ENCODE data around the gene THEMIS. TPM values are rescaled to one million over a fixed set of nuclear protein-coding genes. Genes with fewer than 3 reads are reported as not detected.

THEMIS gene
- total RNA-seq, 1 donor from 2014 or later, result 0.37 TPM

DNA sequence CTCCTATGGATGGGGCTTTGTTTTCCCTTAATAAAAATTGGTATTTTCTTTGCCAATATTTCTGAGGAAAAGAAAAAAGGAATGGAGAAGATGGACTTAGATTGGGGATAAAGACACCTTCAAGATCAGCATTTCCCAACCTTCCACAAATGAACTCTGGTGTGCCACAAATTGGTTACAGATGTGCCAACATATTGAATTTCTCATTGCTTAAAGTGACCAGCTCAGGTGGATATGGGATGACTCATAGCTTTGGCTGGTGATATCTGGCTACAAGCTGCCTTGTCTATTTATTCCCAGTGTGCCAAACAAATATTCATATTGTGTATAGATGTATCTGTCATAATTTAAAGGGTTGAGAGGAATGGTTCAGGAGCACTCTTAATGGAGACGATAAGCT, 32.5 kb downstream of the THEMIS start:
- intact Hi-C loops (cut with micrococcal nuclease), result no loop called here
- DNase-seq, result no peak
- no peak for ATAC-seq

DNA sequence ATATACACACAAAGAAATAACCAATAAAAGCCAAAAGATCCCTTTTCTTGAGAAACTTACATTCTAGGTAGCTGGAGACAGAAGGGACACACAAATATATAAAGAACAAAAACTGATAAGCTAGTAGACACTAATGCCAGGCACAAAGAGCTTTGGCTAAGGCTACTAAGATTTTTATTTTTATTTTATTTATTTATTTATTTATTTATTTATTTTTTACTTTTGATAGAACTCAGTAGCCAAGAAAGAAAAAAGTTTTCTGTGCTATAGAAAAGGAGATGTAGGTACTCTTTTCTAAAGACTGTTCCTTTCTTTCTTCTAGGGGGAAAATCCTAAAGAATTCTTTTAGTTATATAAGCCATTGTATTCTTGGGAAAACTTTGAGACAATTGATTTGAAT, 34.1 kb downstream of the THEMIS start:
- ATAC-seq, result no peak
- intact Hi-C loops (cut with micrococcal nuclease), result no loop called here
- DNase-seq, result no peak

GRCh38 chr6:127865108-127865507, 35.8 kb downstream of the THEMIS start:
- intact Hi-C loops (cut with micrococcal nuclease), result no loop called here
- DNase-seq, result no peak
- no peak for ATAC-seq

GRCh38 chr6:127864701-127865100, 36.2 kb downstream of the THEMIS start:
- intact Hi-C loops (cut with micrococcal nuclease), result no loop called here

DNA sequence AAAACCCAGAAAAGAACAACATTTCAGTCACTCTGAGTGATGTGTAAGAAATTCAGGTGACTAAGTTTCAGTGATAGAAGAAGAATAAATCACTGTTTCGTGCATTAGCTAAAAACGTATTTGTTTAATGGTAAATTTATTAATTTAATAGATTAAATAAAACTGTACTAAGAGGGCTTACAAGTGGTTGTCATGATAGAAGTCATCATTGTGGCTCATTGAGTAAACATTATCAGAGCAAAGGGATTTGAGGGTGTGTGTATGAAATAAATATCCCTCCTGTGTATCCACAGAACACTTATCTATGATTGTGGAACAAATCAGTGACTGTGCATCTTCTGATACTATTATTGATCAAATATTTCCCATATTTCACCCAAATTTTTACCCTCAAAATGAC, 40.1 kb downstream of the THEMIS start:
- no peak for DNase-seq
- intact Hi-C loops (cut with micrococcal nuclease), result no loop called here
- ATAC-seq, result no peak

More at GRCh38 chr6:127864701-127865100, 36.2 kb downstream of the THEMIS start:
- DNase-seq, result no peak
- ATAC-seq, result no peak

GRCh38 chr6:127859956-127860355, 40.9 kb downstream of the THEMIS start:
- no peak for ATAC-seq
- no peak for DNase-seq
- intact Hi-C loops (cut with micrococcal nuclease), result no loop called here

- intact Hi-C loops (cut with micrococcal nuclease), result no loop called here
- ATAC-seq (no peak), DNase-seq (no peak)
These were observed 42.0 kb downstream of the THEMIS start for GRCh38 chr6:127858727-127859391.

DNA sequence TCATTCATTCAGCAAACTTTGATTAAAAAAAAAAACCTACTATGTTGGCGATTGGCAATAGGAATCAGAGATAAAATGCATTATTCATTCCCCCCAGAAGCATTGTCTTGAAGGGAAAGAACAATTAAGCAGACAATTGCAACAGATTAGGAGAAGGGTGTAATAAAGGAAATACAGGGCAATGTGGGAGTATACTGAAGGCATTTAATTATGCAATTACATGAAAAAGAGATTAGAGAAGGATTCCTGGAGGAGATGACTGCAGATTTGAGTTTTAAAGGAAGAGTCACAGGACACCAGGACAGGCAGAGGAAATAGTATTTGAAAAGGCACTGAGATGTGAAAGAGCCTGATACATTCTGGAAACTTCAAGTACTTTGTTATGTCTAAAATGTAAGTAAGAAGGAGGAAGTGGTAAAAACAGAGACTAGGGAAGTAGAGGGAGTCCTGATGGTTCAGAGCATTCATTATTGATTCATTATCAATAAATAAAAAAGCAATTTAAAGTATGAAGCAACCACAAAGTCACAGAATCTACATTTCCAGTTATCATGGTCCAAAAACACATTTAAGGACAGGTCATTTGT, 43.7 kb downstream of the THEMIS start:
- intact Hi-C loops (cut with micrococcal nuclease), result no loop called here
- ATAC-seq, result no peak
- DNase-seq, result no peak

DNA sequence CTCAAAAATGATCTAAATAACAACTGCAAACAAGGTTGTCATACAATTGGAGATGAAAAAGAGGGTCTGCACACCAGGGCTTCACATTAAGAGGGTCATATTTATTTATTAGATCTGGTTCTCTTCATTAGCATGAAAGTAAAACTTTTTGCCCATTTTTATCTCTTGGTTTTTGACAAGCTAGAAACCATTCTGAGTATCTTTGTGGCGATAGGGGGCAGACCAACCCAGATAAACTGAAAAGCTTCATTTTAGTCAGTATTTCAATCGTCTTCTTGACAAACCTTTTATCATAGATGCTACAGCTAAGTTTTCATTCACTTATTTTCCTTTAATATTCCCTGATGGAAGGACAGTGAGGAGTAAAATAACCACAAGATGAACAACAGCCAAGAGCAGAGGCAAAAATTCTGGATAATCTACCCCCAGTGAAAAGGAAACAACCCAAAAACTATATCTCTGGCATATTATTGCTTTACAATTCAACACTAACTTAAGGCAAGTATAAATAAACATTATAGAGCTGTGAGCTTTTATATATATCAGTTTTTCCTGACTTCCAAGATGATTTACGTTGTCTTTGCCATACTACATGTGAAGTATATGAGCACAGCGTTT, 45.2 kb downstream of the THEMIS start:
- intact Hi-C loops (cut with micrococcal nuclease), result no loop called here
- DNase-seq, result no peak
- no peak for ATAC-seq

DNA sequence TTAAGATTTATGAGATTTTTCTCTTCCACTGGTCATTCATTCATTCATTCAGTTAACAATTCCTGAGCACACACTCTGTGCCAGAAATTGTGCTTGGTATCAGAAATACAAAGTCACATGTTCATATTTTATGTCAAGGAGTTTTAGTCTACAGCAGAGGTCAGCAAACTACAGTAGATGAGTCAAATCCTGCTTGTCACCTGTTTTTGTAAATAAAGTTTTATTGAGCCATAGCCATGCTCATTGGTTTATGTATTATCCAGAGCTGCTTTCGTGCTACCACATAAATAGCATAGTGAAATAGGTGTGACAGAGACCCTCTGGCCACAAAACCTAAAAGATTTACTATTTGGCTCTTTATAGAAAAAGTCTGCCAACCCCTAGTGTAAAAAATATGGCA, 46.8 kb downstream of the THEMIS start:
- ATAC-seq, result no peak
- intact Hi-C loops (cut with micrococcal nuclease), result no loop called here
- no peak for DNase-seq

GRCh38 chr6:127851197-127851596, 49.7 kb downstream of the THEMIS start:
- ATAC-seq (no peak), DNase-seq (no peak)
- intact Hi-C loops (cut with micrococcal nuclease), result no loop called here

DNA sequence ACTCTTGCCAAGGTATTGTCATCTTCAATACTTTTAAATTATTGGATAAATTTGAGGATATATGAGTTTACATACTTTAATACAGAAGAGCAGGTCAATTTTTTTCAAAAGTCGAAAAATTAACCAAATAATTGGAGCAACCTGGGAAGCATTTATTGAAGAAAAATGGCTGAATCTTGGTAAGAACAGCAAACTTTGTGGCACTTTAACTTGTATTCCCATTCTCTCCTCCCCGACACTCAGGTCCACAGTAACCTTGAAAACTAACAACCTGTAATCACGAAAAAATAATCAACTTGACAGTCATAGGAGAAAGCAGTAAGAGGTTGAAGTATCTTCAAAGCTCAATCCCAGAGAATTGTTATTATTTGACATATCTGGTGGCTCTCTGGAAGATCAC, 55.6 kb downstream of the THEMIS start:
- intact Hi-C loops (cut with micrococcal nuclease), result no loop called here
- ATAC-seq, result no peak

DNA sequence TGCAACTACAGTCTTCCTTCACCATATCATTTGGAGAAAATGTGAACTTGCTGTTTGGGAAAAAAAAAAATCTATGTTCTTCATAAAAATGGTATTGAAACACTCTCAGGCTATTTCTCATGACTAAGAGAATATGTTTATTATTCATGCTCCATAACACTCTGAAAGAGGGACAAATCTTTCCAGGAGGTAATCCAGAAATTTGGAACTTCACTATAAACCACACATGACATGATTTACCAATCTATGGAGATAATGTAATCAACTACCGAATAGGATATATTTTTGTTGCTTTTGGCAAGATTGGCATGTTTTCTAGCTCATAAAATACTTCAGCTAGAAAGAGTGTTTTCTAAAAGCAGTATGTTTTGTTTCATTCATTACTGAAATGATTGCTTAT, 56.3 kb downstream of the THEMIS start:
- no peak for ATAC-seq
- DNase-seq, result no peak
- intact Hi-C loops (cut with micrococcal nuclease), result no loop called here

More for the DNA sequence above, 55.6 kb downstream of the THEMIS start:
- no peak for DNase-seq

- ATAC-seq (no peak), DNase-seq (no peak)
- intact Hi-C loops (cut with micrococcal nuclease), result no loop called here
These were observed 57.3 kb downstream of the THEMIS start for GRCh38 chr6:127843582-127843981.

- DNase-seq, result no peak
- intact Hi-C loops (cut with micrococcal nuclease), result no loop called here
- ATAC-seq, result no peak
These were observed 58.3 kb downstream of the THEMIS start for GRCh38 chr6:127842562-127842961.

DNA sequence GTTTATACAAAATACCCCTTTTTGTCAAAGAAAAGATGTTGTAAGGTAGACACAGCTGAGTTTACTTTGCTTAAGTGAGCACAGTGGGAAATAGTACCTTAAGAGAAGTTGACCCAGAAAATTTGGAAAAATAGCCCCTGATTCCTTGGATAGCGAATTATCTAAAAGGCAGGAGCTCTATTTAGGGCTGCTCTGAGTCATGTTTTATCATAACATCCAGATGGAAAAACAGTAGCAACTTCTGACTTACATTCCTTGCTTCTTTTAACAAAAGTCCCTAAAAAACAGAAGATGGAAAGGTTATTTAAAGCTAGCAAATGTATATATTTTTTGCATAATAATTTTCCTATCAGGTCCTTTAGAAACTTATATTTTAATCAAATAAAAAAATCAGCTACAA, 59.0 kb downstream of the THEMIS start:
- intact Hi-C loops (cut with micrococcal nuclease), result no loop called here
- ATAC-seq (no peak), DNase-seq (no peak)

DNA sequence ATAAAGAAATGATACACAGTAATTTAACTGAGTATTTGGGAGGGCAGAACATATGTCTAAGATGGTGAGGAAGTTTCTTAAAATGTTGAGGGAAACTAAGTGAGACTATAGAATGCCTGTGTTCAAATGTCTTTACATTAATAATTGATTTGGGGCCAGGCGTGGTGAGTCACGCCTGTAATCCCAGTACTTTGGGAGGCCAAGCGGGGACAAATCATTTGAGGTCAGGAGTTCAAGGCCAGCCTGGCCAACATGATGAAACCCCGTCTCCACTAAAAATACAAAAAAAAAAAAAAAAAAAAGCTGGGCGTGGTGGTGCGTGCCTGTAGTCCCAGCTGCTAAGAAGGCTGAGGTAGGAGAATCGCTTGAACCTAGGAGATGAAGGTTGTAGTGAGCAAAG, 66.7 kb downstream of the THEMIS start:
- DNase-seq (no peak), ATAC-seq (no peak)
- intact Hi-C loops (cut with micrococcal nuclease), result no loop called here

DNA sequence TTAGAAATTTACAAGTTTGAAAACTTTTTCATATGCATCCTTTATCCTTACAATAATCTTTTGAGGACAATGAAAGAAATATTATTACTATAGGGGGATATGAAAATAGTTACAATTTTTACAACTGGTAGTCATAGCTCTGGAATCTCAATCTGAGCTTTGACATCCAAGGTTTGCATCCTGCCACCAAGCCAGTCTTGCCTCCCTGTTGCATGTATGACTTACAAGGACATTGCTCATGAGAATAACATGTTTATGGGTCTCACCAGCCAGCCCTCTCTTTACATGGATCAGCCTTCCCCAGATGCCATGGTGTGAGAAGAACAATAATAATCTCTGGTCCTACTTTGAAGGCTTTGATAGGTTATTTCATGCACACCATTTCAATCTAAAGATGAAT, 67.5 kb downstream of the THEMIS start:
- intact Hi-C loops (cut with micrococcal nuclease), result no loop called here
- DNase-seq (no peak), ATAC-seq (no peak)

- ATAC-seq (no peak), DNase-seq (no peak)
- intact Hi-C loops (cut with micrococcal nuclease), result no loop called here
These were observed 68.5 kb downstream of the THEMIS start for GRCh38 chr6:127832381-127832780.

DNA sequence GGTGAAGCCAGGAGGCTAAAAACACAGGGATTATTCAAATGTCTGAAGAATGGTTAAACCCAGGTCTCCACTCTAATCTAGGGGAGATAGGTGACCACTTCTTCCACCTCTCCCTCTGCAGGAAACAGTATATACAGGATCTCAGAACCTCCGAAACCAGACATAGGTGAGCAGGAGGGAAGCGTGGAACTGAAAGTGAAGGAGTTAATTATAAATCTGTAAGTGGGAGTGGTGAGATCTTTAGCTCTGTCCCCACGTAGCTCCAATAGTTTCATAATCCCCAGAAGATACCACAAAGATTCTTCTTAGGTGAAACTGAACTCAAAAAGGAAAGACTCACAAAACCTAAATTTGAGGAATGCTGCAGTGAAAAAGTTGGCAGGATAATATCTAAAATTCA, 76.8 kb downstream of the THEMIS start:
- DNase-seq (no peak), ATAC-seq (no peak)
- intact Hi-C loops (cut with micrococcal nuclease), result no loop called here

DNA sequence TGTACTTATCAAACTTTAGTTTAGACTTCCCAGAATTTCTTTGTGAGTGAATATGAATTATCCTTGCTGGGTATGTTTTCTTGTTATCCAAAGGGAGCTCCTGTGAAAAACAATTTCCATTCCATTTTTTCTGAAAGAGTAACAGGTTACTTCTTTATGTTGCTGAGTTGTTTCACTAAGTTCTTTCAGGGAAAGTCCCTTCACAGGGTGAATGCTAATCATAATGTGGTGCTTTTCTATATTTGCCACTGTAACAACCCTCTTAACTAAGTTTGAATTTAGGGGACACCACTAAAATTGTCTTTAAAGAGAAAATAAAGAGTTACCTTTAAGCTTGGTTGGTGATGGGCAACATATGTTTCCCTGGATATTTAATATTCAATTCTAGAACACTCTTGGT, 79.4 kb downstream of the THEMIS start:
- DNase-seq (no peak), ATAC-seq (no peak)
- intact Hi-C loops (cut with micrococcal nuclease), result no loop called here

Measured in left ventricle myocardium superior (tissue), 1 donor.